ENCODE results near the gene CPSF3.
"Not testable (repeated sequence)": the region's sequence is repeated elsewhere in the genome, so short reads cannot be mapped to it uniquely, and the experiment has no call there.

Gene CPSF3

DNA sequence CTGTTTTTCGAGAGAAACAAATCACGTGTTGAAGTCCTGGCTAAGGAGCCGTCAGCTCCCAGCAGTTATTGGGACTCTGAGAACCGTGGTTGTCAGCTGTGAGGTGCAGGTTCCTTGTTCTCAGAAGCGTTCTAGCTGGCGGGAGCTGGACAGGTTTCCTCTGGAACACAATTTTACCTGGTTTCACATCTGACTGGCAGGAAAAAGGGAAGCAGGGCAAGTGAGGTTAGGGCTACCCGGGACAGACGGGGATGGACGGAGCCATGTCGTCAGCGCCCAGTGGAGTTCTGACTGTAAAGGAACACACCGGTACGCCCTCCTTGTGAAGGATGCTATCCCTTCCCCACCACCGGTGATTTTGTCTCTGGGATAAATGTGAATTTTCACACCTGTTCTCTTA lies 26.3 kb upstream of the CPSF3 start:
- DNase-seq, result no peak

GRCh38 chr2:9398251-9398650 lies 25.2 kb upstream of the CPSF3 start:
- not testable (repeated sequence) for DNase-seq

DNA sequence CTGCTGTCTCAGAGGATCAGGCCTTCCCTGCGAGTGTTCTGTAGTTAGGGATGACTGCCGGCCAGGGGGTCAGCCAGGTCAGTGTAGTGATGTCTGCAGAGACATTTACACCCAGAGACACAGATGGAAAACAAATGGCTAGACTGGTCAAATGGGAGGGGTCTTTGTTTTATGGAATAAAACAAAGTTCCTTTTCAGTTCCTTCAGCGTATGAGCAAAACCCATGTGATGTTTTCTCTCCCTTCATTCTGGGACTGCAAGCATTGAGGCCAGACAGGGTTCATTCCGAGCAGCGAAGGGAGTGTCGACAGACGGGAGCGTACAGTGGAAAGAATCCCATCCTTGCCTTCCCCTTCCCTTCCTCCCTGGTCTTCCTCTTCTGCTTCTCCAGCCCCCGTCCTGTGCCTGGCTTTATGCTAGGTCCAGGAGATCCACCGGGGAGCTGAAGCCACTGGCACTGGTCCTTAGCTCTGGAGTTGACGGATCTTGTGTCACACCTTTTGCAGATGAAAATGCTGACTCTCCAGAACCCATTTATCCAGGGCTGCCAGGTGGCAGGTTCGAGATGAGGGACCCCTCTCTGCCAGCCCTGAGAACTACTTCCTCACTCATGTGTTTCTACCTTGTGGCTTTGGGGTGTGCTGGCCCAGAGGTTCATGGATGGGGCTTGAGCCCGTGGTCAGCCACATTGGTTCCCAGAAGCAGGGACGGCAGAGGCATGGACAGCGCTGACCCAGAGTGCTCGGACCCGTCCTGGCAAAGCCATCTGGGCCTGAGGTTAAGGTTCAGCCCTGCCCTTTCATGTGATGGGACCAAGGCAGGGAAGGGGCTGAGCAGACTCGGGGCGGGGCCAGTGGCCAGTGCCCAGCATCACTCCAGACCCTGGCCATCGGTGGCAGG lies 24.3 kb upstream of the CPSF3 start:
- no peak for DNase-seq

DNA sequence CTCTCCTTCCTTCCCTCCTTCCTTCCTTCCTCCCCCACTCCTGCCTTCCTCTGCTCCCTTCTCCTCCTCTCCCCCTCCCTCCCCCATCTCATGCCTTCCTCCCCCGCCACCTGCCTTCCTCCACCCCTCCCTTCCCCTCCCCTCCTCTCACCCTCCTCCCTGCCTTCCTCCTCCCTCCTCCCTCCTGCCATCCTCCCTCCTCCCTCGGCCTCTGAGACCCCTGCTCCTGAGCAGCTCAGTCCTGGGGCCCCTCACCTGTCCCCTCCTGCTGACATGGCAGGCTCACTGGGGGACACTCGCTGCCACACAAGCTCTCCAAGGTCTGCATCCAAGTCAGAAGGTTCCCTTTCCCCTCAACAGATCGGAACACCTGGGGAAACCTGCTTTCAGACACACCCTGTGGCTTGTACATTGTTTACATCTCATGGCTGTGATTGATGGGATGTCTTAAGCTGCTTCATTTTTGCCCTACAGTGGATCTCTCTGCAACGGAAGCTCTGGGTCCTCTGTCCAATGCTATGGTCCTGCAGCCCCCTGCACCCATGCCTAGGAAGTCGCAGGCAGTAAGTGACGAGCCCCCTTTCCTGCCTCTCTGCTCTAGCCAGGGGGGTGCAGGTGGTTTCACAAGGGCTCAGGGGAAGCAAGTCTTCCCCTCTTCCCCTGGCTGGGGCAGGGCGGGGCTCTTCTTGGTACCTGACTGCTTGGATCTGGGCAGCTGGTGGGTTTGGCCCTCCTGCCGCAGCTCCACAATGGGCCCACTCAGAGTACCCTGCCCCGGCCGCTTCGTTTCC lies 23.0 kb upstream of the CPSF3 start:
- no peak for DNase-seq

- DNase-seq, result no peak
These were observed 22.4 kb upstream of the CPSF3 start for GRCh38 chr2:9401059-9401547.

- no peak for DNase-seq
These were observed 21.6 kb upstream of the CPSF3 start for GRCh38 chr2:9401646-9402371.

DNA sequence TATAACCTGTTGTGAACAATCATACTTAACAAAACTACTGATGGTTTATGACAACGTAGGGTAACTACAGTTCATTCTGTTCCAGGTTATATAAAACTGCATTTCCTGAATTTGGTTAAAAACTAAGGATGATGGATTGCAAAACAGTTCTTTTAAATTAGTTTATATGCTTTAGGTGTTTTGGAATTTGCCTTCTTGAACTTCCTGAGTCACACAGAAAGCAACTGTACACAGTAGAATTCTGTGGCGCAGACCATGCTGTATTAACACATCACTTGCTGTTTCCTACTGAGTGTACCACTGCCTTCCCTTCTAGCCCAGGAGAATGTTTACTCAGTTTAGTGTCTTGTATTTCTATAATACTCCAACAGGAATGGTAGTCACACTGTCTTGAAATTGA lies 19.5 kb upstream of the CPSF3 start:
- no peak for DNase-seq

DNA sequence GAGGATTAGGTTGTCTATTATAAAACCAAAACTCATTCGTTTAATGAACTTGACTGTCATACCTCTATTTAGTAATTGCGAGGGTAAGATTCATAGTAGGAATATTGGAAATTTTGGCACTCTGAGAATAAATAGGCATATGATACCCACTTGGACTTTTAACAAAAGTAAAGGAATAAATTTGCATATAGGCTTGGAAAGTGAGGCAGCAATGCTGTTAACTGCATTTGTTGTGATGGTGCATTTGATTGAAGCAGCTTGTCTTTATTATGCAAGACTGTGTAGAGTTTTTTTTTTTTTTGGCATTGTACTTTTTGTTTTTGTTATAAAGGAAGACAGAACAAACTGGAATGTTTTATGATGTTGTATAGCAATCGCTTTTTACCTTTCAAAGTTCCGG lies 19.0 kb upstream of the CPSF3 start:
- DNase-seq, result no peak

DNA sequence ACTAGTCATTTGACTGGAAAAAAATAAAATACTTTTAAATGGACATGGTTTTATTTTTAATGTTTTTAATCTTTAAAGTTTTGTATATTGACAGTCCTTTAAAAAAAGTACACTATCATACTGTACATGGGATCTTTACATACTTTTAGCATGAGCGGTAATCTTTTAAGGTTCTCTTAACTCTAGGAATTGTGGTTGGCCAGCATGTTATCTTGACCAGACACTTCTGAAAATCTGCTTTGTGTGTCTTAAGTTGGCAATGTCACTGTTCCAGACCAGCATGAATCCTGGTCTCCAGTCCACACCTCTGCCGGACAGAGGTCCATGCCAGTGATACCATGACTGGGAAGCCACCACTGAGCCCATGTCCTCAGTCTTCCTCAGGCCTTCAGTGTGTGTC lies 17.8 kb upstream of the CPSF3 start:
- no peak for DNase-seq

DNA sequence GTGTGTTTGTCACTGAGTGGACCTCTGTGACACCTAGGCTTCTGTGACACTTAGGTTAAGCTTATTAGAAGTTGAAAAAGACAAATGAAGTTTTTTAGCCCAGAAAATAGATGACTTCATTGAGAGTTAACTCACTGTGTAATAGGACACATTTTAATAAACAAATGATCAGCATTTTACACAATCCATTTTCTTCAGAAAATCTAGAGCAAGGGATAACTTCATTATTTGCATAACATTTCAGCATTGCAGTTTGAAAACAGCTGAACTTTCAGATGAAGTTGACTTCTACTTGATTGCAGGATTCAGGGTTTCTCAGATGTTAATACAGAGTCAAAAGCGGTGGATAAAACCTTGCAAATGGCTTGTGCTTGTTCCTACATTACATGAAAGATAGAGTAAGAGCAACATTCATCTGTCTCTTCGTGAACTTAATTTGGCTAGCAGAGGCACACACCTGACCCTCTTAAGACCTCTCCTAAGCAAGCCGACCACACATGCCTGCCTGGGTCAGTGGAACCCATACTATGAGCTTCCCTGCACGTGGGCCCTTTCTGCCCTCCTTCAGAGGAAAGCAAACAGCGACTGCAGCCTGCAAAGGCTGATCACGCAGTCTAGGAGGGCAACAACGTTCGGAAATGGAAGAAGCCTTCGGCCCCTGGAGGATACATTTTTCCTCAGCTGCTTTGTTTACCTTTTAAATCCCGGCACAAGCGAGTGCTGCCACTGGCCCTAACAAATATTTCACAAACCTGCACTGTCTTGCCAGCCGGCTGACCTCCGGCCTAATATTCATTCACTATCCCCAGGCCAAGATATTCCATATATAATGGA lies 16.7 kb upstream of the CPSF3 start:
- DNase-seq, result no peak

- DNase-seq, result no peak
These were observed 16.1 kb upstream of the CPSF3 start for GRCh38 chr2:9407363-9407811.

DNA sequence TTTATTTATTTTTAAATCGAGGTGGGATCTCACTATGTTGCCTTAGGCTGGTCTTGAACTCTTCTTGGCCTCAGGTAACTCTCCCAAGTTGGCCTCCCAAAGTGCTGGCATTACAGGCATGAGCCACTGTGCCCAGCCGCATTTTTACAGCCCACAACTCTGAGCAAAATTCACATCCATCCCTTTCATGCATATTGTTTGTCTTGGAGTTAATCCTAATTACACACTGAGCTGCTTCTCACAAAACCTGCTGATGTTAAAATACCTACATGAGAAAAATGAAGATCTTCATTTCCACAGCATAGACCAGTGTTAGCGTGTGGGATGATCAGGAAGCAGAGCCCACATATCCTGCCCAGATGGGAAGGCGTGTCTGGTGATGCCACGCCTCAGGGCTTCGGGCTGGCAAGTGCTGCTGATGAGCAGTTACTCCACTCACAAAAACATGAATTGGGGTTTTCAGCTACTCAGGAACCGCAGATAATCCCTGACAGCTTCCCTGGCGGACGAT lies 14.8 kb upstream of the CPSF3 start:
- peak; percentile 37 to 87 for DNase-seq

DNA sequence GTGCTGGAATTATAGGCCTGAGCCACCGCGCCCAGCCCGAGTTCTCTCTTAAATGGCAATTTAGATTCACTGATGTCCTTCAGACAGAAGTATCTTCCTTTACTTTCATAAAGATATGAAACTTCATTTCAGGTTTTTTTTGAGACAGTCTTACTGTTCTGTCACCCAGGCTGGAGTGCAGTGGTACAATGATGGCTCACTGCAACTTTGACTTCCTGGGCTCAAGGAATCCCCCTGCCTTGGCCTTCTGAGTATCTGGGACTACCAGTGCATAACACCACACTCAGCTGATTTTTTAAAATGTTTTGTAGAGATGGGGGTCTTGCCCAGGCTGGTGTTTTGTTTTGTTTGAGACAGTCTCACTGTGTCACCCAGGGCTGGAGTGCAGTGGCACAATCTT lies 13.3 kb upstream of the CPSF3 start:
- no peak for DNase-seq

DNA sequence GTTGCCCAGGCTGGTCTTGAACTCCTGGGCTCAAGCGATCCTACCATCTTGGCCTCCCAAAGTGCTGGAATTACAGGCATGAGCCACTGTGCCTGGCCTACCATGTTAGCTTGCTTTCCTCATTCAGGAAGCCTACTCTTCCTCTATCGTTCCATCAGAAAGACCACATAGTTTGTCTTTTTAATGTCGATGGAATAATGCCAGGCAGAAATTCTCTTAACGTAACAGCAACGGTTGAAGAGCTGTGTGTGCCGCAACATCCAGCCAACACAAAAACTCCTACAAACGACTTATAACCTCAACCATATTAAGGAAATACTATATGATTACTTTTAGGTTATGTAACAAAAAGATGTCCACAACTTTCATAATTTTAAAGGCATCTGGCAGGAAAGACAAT lies 10.7 kb upstream of the CPSF3 start:
- DNase-seq, result no peak

DNA sequence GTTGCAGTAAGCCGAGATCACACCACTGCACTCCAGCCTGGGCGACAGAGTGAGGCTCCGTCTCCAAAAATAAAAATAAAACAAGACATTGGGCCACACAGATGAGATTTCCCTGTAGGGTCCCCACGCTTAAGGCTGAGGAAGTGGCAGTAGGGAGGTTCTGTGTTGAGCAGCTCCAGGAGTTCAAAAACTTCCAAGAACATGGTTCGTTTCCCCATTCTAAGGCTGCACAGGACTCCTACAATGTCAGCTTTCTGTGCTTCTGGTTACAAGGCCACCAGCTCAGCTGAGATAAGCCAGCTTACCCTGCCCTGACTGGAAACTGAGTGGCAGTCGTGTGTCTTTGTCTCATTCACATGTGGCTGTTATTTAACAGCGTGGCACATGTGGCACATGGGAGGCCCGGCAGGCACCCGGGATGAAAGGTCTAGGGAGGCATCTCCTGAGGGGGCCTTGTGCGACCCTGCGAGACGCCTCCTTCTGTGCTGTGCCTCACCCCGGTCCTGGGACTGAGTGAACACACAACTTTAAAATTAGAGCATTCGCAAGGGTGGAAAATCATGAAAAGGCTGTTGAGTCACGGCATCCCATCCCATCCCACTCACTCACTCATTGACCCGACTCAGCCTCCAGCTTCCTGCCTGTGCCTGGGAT lies 7.8 kb upstream of the CPSF3 start:
- no peak for DNase-seq

DNA sequence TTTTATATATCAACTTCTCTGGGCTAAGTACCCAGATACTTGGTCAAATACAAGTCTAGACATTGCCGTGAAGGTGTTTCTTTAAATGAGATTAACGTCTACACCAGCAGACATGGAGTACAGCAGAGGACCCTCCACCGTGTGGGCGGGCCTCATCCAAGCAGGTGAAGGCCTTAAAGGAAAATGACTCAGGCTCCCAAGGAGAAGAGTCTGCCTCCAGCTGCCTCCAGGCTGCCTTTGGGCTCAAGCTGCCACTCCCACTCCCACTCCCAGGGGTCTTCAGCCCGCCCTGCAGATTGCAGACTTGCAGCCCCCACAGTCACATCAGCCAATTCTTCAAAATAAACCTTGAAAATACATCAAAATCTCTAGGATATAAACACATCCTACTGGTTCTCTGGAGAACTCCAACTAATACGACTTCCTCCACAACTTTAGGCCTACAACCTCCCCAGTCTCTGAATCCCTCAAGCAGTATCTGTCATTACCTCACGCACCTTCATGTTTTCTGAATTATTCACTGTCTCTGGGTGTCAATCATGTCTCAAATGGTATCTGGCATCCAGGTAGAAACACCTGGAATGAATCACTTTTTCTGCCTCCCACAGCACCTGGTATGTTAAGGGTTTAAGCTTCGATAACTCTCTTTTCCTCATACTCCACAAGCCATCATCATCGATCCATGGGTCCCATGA lies 7.0 kb upstream of the CPSF3 start:
- DNase-seq, result no peak

DNA sequence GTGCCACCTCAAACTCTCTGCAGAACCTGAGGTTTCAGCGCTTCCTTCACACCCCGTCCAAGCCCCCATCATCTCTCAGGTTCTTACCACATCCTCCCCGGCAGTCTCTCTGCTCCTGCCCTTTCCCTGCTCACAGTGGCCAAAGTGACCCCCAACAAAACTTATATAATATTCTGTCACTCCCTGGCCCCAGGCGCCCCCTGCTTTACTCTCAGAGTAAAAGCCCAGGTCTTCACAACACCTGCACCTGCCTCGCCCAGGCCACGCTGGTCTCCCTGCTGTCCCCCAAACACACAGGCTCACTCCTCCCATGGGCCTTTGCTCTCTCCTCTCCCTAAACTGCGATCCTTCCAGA lies 6.5 kb upstream of the CPSF3 start:
- no peak for DNase-seq

- DNase-seq, result no peak
These were observed 5.7 kb upstream of the CPSF3 start for GRCh38 chr2:9417725-9418124.

GRCh38 chr2:9418746-9419145 lies 4.7 kb upstream of the CPSF3 start:
- DNase-seq, result no peak

DNA sequence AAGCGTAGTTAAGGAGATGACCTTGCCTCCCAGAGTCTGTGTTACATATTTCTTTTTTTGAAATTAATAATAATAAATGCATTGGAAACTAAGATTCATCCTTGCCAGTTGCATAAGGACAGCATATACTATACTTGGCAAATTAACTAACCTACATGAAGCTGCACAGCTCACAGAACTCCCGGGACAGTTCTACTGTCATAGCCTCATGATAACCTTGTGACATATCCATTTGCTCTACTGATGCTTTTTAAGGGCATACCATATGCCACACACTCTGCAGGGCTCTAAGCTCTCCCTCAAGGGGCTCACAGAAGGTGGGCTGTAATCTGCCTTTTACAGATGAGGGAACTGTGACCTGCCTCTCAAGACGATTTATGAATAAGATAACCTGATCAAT lies 3.9 kb upstream of the CPSF3 start:
- no peak for DNase-seq

GRCh38 chr2:9420495-9420894 lies 3.0 kb upstream of the CPSF3 start:
- DNase-seq, result no peak
